Aorta (tissue), 5 donors: ENCODE data around the gene PTPA. TPM values are rescaled to one million over a fixed set of nuclear protein-coding genes. Genes with fewer than 3 reads are reported as not detected.
A peak's percentile ranks its signal among the peaks of the same experiment; 100 is the strongest.

Experiments used
- ATAC-seq: fragments of 200-7000 bp; cut with Tn5 transposase; one replicate; pipeline ENCODE4 v1.9.1; 2022; ENCODE audit warnings: moderate library complexity; ENCODE audit not compliant: low FRiP score
- DNase-seq, 2 donors: peaks; one replicate each; pipeline ENCODE4 v3.0.0-alpha.2; 2020
- H3K27ac ChIP-seq, 2 donors: one replicate each; pipeline ENCODE4 v1.5.1; 2013; ENCODE audit warnings: low read length in 2 of 2, mild to moderate bottlenecking in 2 of 2, moderate library complexity in 2 of 2, control low read depth in 1 of 2, inconsistent platforms in 1 of 2, low read depth in 1 of 2
- H3K27me3 ChIP-seq, 2 donors: one replicate each; pipeline ENCODE4 v1.6.1; 2013; ENCODE audit warnings: control low read depth in 1 of 2, low read length in 1 of 2, mild to moderate bottlenecking in 1 of 2, moderate library complexity in 1 of 2; ENCODE audit not compliant: insufficient read depth in 2 of 2, control insufficient read depth in 1 of 2
- H3K36me3 ChIP-seq, 2 donors: one replicate each; pipeline ENCODE4 v1.6.1; 2013; ENCODE audit warnings: control low read depth in 1 of 2, low read length in 1 of 2, mild to moderate bottlenecking in 1 of 2; ENCODE audit not compliant: insufficient read depth in 2 of 2, control insufficient read depth in 1 of 2
- H3K4me1 ChIP-seq, 2 donors: one replicate each; pipeline ENCODE4 v1.6.1; 2013; ENCODE audit warnings: low read length in 2 of 2, control low read depth in 1 of 2, mild to moderate bottlenecking in 1 of 2, moderate library complexity in 1 of 2; ENCODE audit not compliant: insufficient read depth in 2 of 2, control insufficient read depth in 1 of 2
- H3K4me3 ChIP-seq, 2 donors: one replicate each; pipeline ENCODE4 v1.5.1; 2013; ENCODE audit warnings: low read length in 2 of 2, control low read depth in 1 of 2, mild to moderate bottlenecking in 1 of 2
- H3K9me3 ChIP-seq: one replicate; pipeline ENCODE4 v1.6.1; 2013; ENCODE audit warnings: mild to moderate bottlenecking, low read length; ENCODE audit not compliant: control insufficient read depth
- WGBS, 2 donors: extraction: QIAGEN DNeasy Blood & Tissue Kit; methylation state at CpG; one replicate each; pipeline ENCODE4 v1.1.7; 2013; 5-methylcytosine and 5-hydroxymethylcytosine counted together
- intact Hi-C, 2 donors: fragments of 100-400 bp; cut with DNase I; formaldehyde crosslinking; loops; one replicate each; pipeline versions ENCODE4 v1.14.2 to v1.15.0; 2022
- polyA plus RNA-seq, 2 donors: library from polyadenylated mRNA; stranded (reverse); fragments of 200-250 nt; gene quantifications; one replicate each; pipeline ENCODE4 v1.2.3, GENCODE V29; 2013
- total RNA-seq, 2 donors: library from RNA; stranded (reverse); fragmentation: NEBNext Ultra II Directional; extraction: Animal tissue kit (Norgen Biotek cat#: 25700); gene quantifications; one replicate each; pipeline ENCODE4 v1.2.1, GENCODE V29; 2021
- donor health status: healthy with polysubstance abuse.
- donor health status: Bipolar disorder and iron deficiency.
- donor health status: DM: no; HTN: no; CAD: no.
- donor health status: DM: no; HTN: no; CAD: no.
- donor health status: DM: yes; HTN: yes; CAD: no.

Gene PTPA
- total and polyA plus RNA-seq, 4 donors, result 60.6 to 156 (median 76.7) TPM

GRCh38 chr9:129137292-129138143, 26.3 kb downstream of the PTPA start:
- 74 to 76% methylated on average over 19 of the region's 19 CpGs for WGBS, 2 donors
- peaks cover 0 to 2% of the 10 kb centered on the region in 2 donors for H3K36me3 ChIP-seq

GRCh38 chr9:129138144-129138462, 26.9 kb downstream of the PTPA start:
- Histone ChIP-seq H3K9me3 (no peaks in the 10 kb centered on the region), H3K36me3 (peaks cover 0 to 2% of the 10 kb centered on the region in 2 donors), H3K27ac (peak overlapping the region; percentile 79 to 84), H3K27me3 (no peaks in the 10 kb centered on the region), H3K4me3 (no peak overlapping the region), H3K4me1 (peaks cover 0 to 4% of the 10 kb centered on the region in 2 donors)
- DNase-seq, result no peak
- no peak for ATAC-seq
- 36 to 38% methylated on average over 9 of the region's 9 CpGs for WGBS, 2 donors
- intact Hi-C loops, result loop anchor here (2.0 kb wide), 3 partner anchors 345 to 473 kb away; no protein-coding TSS in a partner anchor

More at GRCh38 chr9:129137292-129138143, 26.3 kb downstream of the PTPA start:
- no peaks in the 10 kb centered on the region for H3K27me3 ChIP-seq
- peaks cover 0 to 4% of the 10 kb centered on the region in 2 donors for H3K4me1 ChIP-seq
- no peaks in the 10 kb centered on the region for H3K9me3 ChIP-seq
- DNase-seq, result no peak
- H3K4me3 ChIP-seq, result no peak overlapping the region
- ATAC-seq, result no peak
- intact Hi-C loops, result loop anchor here (2.0 kb wide), 3 partner anchors 345 to 473 kb away; no protein-coding TSS in a partner anchor
- H3K27ac ChIP-seq, result peak overlapping the region; percentile 79 to 84

DNA sequence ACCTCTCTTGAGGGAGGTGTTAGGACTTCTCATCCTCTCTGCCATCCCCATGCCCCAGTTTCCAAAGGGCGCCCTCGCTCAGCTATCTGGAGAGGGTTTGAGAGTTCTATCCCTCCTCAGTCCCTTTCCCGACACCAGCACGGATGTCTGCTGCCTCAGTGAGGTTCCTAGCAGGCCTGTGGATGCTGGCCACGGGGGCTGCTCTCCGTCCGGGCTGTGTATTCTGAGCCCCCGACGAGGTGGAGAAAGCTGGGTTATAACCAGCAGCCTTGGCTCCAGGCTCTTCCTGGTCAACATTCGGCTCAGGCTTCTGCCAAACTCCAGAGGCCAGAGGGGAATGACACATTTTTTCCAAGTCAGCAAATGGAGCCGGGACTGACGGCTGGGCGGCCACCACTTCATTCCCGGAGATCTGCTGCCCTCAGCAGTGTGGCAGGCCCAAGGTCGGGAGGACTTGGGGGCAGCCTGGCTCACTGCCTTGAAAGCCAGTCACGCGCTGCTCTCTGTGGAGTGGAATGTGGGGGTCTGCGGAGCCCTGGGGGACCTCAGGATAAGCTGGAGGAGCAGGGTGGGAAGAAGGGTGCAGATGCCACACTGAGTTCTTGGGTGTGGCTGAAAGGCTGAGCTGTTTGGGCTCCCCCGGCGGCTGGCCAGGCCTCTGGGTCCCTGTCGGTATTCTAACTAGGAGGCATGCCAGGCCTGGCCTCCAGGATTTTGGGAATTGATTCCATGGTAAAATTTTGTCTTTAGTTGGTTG, 27.4 kb downstream of the PTPA start:
- Histone ChIP-seq H3K27ac (peak overlapping the region; percentile 81 to 84), H3K27me3 (no peaks in the 10 kb centered on the region), H3K4me1 (peaks cover 0 to 4% of the 10 kb centered on the region in 2 donors), H3K36me3 (peaks cover 0 to under 1% of the 10 kb centered on the region in 2 donors), H3K4me3 (no peak overlapping the region), H3K9me3 (no peaks in the 10 kb centered on the region)
- peak; percentile 90 to 91 for DNase-seq
- ATAC-seq, result peak; percentile 72
- 4 to 7% methylated on average over 21 of the region's 21 CpGs for WGBS, 2 donors
- intact Hi-C loops, result loop anchor here (1.0 to 2.0 kb wide), 5 partner anchors 36 to 472 kb away; no protein-coding TSS in a partner anchor

DNA sequence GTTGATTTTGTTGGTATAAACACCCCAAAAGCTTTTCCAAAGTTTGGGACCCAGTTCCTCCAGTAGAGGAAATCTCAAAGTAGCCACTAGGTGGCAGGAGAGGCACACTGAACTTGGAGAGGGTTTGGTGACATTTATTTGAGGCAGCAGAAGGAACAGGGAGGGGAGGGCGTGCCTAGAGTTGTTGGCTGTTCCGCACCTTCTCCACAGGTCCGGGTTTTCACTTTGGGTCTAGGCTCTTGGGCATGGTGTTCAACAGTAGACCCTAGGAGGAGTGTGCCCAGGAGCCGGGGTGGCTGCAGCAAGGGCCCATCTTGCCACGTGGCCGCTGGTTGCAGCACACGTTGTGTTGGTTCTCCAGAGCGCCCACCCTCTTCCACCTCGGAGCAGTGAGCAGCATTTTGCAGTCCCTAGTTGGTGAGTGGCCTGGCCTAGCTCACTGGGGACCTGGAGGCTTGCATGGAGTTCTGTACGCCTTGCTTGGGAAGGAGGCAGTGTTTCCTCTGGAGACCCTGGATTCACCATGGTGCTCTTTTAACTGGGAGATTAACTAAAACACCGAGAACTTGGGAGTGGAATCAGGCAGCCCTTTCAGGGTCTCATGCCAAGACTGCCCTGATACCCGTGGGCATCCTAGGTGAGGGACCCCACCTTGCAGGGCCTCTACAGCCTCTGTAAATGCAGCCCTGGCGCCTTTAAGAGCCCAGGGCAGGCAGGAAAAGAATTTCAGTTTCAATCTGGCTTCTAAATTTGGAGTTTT, 28.2 kb downstream of the PTPA start:
- 1% methylated on average over 13 of the region's 13 CpGs for WGBS, 2 donors
- ATAC-seq (peak; percentile 86), DNase-seq (peak in 1 of 2 donors; percentile 87)
- no peaks in the 10 kb centered on the region for H3K9me3 ChIP-seq
- H3K4me1 ChIP-seq, result peaks cover 0 to 4% of the 10 kb centered on the region in 2 donors
- no peaks in the 10 kb centered on the region for H3K36me3 ChIP-seq
- intact Hi-C loops, result loop anchor here (1.0 to 2.0 kb wide), 5 partner anchors 35 to 471 kb away; no protein-coding TSS in a partner anchor
- no peaks in the 10 kb centered on the region for H3K27me3 ChIP-seq
- peak overlapping the region in 1 of 2 donors; percentile 38 for H3K4me3 ChIP-seq
- peak overlapping the region; percentile 49 to 99 for H3K27ac ChIP-seq

DNA sequence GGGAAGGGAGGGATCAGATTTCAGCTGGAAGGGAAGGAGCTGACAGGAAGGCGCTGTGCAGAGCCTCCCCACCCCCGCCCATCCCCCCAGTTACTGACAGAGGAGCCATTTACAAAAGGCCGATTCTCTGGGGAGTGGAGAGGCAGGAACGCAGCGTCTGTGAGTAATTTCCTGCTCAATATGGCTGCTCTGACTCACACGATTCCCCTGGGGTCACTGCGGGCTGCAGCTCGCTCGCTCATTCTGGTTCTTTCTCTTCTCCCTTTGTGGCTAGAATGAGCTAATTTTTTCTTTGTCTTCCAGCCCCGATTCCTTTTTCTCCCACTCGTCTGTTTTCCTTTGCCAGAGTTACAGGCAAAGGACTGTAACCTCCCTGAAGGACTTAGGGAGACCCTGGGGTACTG, 28.8 kb downstream of the PTPA start:
- Histone ChIP-seq H3K4me3 (no peak overlapping the region), H3K9me3 (no peaks in the 10 kb centered on the region), H3K27me3 (no peaks in the 10 kb centered on the region), H3K27ac (peak overlapping the region; percentile 99 to 100), H3K36me3 (no peaks in the 10 kb centered on the region), H3K4me1 (peaks cover 0 to 4% of the 10 kb centered on the region in 2 donors)
- ATAC-seq (peak; percentile 89), DNase-seq (peak; percentile 96)
- intact Hi-C loops, result loop anchor here (1.0 to 5.0 kb wide), 7 partner anchors 34 to 471 kb away; no protein-coding TSS in a partner anchor
- 1 to 2% methylated on average over 11 of the region's 11 CpGs for WGBS, 2 donors

- H3K4me1 ChIP-seq, result peaks cover 0 to 4% of the 10 kb centered on the region in 2 donors
- WGBS, 2 donors, result 3 to 5% methylated on average over 8 of the region's 8 CpGs
- DNase-seq, result peak in 1 of 2 donors; percentile 69
Observed at GRCh38 chr9:129140397-129141065, 29.3 kb downstream of the PTPA start.

DNA sequence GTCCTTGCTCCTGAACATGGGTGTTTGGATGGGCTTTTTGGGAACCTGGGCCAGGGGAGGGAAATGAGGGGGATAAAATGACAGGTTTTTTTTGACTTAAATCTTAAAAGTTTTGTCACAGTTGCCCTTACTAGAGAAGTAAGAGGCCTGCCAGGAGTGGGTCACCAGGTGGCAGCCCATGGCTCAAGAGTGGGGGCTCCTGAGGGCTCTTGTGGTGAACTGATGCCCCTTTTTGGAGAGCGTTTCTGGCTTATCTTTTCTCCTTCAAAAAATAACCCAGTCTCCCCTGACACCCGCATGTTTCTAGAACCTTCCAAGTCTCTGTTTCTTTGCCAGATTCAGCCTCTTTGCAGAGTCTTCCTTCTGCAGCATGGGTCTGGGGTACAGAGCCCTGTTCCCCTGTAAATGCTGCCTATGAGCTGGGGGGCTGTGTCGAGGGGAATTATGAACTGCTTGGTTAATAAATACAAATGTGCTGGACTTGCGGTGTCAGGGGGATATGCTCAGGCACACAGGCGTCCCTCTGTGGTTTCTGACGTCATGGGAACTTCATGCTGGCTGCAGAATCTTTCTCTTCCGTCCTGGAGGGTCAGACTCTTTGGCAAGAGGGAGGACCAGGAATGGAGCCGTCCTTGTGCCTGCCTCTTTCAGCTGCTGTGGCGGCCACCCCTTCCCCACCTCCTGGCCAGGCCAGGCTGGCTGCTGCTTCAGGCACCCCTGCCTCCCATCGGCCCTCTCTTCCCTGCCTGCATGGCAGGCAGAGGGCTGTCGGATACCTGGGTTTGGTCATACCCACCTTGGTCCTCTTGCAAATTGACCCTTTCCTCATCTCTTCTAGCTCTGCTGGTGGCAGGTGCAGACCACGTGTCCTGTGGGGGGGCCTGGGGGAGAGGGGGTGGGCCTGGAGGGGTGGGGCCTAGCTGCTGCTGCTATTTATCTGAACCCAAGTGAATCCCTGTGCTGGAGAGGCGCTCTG, 30.1 kb downstream of the PTPA start:
- peak; percentile 13 for ATAC-seq
- H3K27ac ChIP-seq, result peak overlapping the region; percentile 99 to 100
- H3K36me3 ChIP-seq, result no peaks in the 10 kb centered on the region
- H3K9me3 ChIP-seq, result no peaks in the 10 kb centered on the region
- intact Hi-C loops, result loop anchor here in 1 of 2 donors (2.0 to 5.0 kb wide), 2 partner anchors 33 to 356 kb away; no protein-coding TSS in a partner anchor
- peak in 1 of 2 donors; percentile 86 for DNase-seq
- no peak overlapping the region for H3K4me3 ChIP-seq
- H3K27me3 ChIP-seq, result no peaks in the 10 kb centered on the region
- peaks cover 0 to 4% of the 10 kb centered on the region in 2 donors for H3K4me1 ChIP-seq
- 5 to 7% methylated on average over 11 to 13 of the region's 13 CpGs for WGBS, 2 donors

More at GRCh38 chr9:129140397-129141065, 29.3 kb downstream of the PTPA start:
- Histone ChIP-seq H3K27ac (peak overlapping the region; percentile 99 to 100), H3K9me3 (no peaks in the 10 kb centered on the region), H3K4me3 (no peak overlapping the region), H3K36me3 (no peaks in the 10 kb centered on the region), H3K27me3 (no peaks in the 10 kb centered on the region)
- peak; percentile 3 for ATAC-seq
- intact Hi-C loops, result loop anchor here (1.0 to 5.0 kb wide), 2 partner anchors 357 to 467 kb away; no protein-coding TSS in a partner anchor
